Thyroid gland (tissue), 4 donors: ENCODE measurements around the gene FNBP1. TPM values are rescaled to one million over a fixed set of nuclear protein-coding genes. Genes with fewer than 3 reads are reported as not detected.

ENCODE experiments used
- DNase-seq, 2 donors: peaks; one replicate each; pipeline ENCODE4 v3.0.0-alpha.2; 2019
- H3K27ac ChIP-seq, 3 donors: fragments of 200-600 bp; sonication (generic); 1 replicate in 2 of 3; 2 replicates in 1 of 3; pipeline ENCODE4 v1.5.1; 2016 to 2019; ENCODE audit warnings: mild to moderate bottlenecking in 1 of 3, moderate library complexity in 1 of 3
- H3K27me3 ChIP-seq: fragments of 200-600 bp; sonication (generic); one replicate; pipeline ENCODE4 v1.5.1; 2019
- H3K36me3 ChIP-seq, 2 donors: fragments of 200-600 bp; sonication (generic); one replicate each; pipeline ENCODE4 v1.5.1; 2016 to 2019
- H3K4me1 ChIP-seq, 2 donors: fragments of 200-600 bp; sonication (generic); one replicate each; pipeline ENCODE4 v1.5.1; 2017 to 2019
- H3K4me3 ChIP-seq, 3 donors: fragments of 200-600 bp; sonication (generic); replicated peaks in 1 of 3; 1 replicate in 2 of 3; 2 replicates in 1 of 3; pipeline ENCODE4 v1.5.1; 2016; ENCODE audit warnings: mild to moderate bottlenecking in 1 of 3
- H3K9me3 ChIP-seq: fragments of 200-600 bp; sonication (generic); one replicate; pipeline ENCODE4 v1.5.1; 2017
- POLR2A ChIP-seq, 2 donors: fragments of 450-650 bp; IDR thresholded peaks; one replicate each; pipeline ENCODE4 v1.6.1; 2017; ENCODE audit warnings: antibody characterized with exemption in 2 of 2, mild to moderate bottlenecking in 2 of 2, moderate library complexity in 1 of 2
- WGBS, 2 donors: methylation state at CpG; one replicate each; pipeline ENCODE4 v1.1.5; 2017; 5-methylcytosine and 5-hydroxymethylcytosine counted together
- intact Hi-C: fragments of 100-400 bp; cut with DNase I; formaldehyde crosslinking; loops from one replicate; pipeline ENCODE4 v1.15.1; 2023
- total RNA-seq, 4 donors: library from RNA; depleted of rRNA; stranded (reverse); fragments of >200 nt; gene quantifications; one replicate each; pipeline ENCODE4 v1.2.3, GENCODE V29; 2016
- TF ChIP-seq, protein P1 (sequence below), 6 experiments: fragments of 200-600 bp in 3 of 6; fragments of 450-650 bp in 3 of 6; sonication (generic) in 3 of 6; IDR thresholded peaks; one replicate each; pipeline ENCODE4 v1.5.1; 2016 to 2019; ENCODE audit warnings: antibody characterized with exemption in 6 of 6, mild to moderate bottlenecking in 2 of 6, inconsistent platforms in 1 of 6, moderate library complexity in 1 of 6

FNBP1 gene
- total RNA-seq, 4 donors from 2014 or later: 55.8 to 78.5 (median 76.0) TPM

GRCh38 chr9:129885018-129885669, 157.8 kb downstream of the FNBP1 start:
- 26 to 28% methylated on average over 18 to 24 of the region's 27 CpGs for WGBS, 2 donors
- Histone ChIP-seq H3K27me3 (no peaks in the 10 kb centered on the region), H3K4me3 (peak overlapping the region in 1 of 3 donors; percentile 12), H3K4me1 (peaks cover 32 to 35% of the 10 kb centered on the region in 2 donors), H3K36me3 (peaks cover 11 to 24% of the 10 kb centered on the region in 2 donors), H3K9me3 (no peaks in the 10 kb centered on the region), H3K27ac (peak overlapping the region; percentile 44 to 77 (median 68))
- intact Hi-C loops: loop anchor here (5.0 to 10.0 kb wide), 3 partner anchors 157 to 350 kb away; partner anchors contain the start of gene FNBP1
- no peak for TF ChIP-seq POLR2A (IDR thresholded peaks at IDR 0.05)
- TF ChIP-seq, protein P1, sequence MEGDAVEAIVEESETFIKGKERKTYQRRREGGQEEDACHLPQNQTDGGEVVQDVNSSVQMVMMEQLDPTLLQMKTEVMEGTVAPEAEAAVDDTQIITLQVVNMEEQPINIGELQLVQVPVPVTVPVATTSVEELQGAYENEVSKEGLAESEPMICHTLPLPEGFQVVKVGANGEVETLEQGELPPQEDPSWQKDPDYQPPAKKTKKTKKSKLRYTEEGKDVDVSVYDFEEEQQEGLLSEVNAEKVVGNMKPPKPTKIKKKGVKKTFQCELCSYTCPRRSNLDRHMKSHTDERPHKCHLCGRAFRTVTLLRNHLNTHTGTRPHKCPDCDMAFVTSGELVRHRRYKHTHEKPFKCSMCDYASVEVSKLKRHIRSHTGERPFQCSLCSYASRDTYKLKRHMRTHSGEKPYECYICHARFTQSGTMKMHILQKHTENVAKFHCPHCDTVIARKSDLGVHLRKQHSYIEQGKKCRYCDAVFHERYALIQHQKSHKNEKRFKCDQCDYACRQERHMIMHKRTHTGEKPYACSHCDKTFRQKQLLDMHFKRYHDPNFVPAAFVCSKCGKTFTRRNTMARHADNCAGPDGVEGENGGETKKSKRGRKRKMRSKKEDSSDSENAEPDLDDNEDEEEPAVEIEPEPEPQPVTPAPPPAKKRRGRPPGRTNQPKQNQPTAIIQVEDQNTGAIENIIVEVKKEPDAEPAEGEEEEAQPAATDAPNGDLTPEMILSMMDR (IDR thresholded peaks at IDR 0.05): no peak
- DNase-seq: peak; percentile 44 to 56

GRCh38 chr9:129884220-129885017, 158.6 kb downstream of the FNBP1 start:
- intact Hi-C loops: loop anchor here (5.0 to 10.0 kb wide), 3 partner anchors 158 to 350 kb away; partner anchors contain the start of gene FNBP1
- H3K36me3 ChIP-seq: peaks cover 4 to 26% of the 10 kb centered on the region in 2 donors
- WGBS, 2 donors: 16 to 25% methylated on average over 13 to 18 of the region's 24 CpGs

GRCh38 chr9:129881547-129882324, 161.3 kb downstream of the FNBP1 start:
- TF ChIP-seq, protein P1 (IDR thresholded peaks at IDR 0.05): no peak
- TF ChIP-seq POLR2A (IDR thresholded peaks at IDR 0.05): no peak
- WGBS, 2 donors: 84 to 89% methylated on average over 19 of the region's 19 CpGs
- H3K27ac ChIP-seq: no peak overlapping the region
- intact Hi-C loops: loop anchor here (10.0 kb wide), 2 partner anchors 223 to 353 kb away; no protein-coding TSS in a partner anchor
- H3K36me3 ChIP-seq: peaks cover 0 to 30% of the 10 kb centered on the region in 2 donors
- no peaks in the 10 kb centered on the region for H3K27me3 ChIP-seq
- H3K9me3 ChIP-seq: no peaks in the 10 kb centered on the region
- no peak for DNase-seq
- H3K4me3 ChIP-seq: no peak overlapping the region
- peaks cover 28 to 30% of the 10 kb centered on the region in 2 donors for H3K4me1 ChIP-seq

More at GRCh38 chr9:129884220-129885017, 158.6 kb downstream of the FNBP1 start:
- TF ChIP-seq, protein P1 (IDR thresholded peaks at IDR 0.05): no peak
- TF ChIP-seq POLR2A (IDR thresholded peaks at IDR 0.05): peak in 1 of 2 donors; percentile 80
- Histone ChIP-seq H3K27me3 (no peaks in the 10 kb centered on the region), H3K4me1 (peaks cover 32 to 33% of the 10 kb centered on the region in 2 donors), H3K27ac (peak overlapping the region; percentile 44 to 77 (median 68)), H3K4me3 (no peak overlapping the region), H3K9me3 (no peaks in the 10 kb centered on the region)
- peak; percentile 97 to 98 for DNase-seq

DNA sequence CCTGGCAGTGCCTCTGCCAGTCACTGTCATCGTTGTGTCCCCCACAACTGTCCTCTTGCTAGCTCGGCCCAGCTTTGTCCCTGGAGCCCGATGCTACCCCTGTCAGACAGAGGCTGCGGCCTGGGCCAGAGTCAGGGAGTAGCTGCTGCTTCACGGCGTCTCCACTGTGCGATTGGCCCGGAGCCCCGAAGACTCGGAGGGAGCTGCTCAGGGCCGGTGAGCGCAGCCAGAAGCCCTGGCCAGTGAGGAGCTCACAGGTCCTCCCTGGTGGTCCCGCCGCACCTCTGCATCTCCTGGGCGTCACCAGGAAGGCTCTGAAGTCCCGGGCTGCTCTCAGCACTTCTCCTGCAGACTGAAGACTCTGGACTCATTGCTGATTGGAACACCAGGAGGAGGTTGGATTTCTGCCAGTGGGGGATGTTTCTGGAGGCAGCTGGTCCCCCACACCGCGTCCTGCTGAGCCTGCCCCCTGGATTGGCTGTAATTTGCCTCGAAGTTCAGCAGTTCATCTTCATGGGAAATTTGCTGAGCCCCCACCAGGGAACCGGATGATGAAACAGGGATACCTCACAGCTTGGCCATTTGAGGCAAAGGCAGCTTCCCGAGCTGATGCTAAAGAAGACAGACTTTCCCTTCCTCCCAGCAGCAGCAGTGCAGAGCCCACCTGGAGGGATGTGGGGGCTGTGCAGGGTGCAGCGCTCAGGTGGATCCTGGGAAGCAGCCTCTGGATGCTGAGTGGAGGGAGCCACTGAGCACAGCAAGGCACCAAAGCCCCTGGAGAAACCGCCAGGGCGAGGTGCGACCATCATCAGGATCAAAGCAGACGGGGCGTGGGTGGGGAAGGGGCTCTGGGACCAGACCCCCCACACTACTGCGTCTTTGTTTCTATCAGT, 162.1 kb downstream of the FNBP1 start:
- no peak for TF ChIP-seq POLR2A (IDR thresholded peaks at IDR 0.05)
- TF ChIP-seq, protein P1 (IDR thresholded peaks at IDR 0.05): no peak
- Histone ChIP-seq H3K36me3 (peaks cover 3 to 39% of the 10 kb centered on the region in 2 donors), H3K27ac (no peak overlapping the region), H3K4me3 (no peak overlapping the region), H3K4me1 (peaks cover 19 to 22% of the 10 kb centered on the region in 2 donors), H3K9me3 (no peaks in the 10 kb centered on the region), H3K27me3 (no peaks in the 10 kb centered on the region)
- DNase-seq: no peak
- WGBS, 2 donors: 80 to 94% methylated on average over 19 to 28 of the region's 28 CpGs
- intact Hi-C loops: loop anchor here (10.0 kb wide), 2 partner anchors 224 to 354 kb away; no protein-coding TSS in a partner anchor
